SH-SY5Y (cell line): ENCODE results near the gene MYO1B.

Source experiments
- GATA2 ChIP-seq: IDR thresholded peaks from 2 replicates; pipeline ENCODE4 v1.6.1; 2011; ENCODE audit warnings: mild to moderate bottlenecking, low read depth, low read length
- GATA3 ChIP-seq: IDR thresholded peaks from 2 replicates; pipeline ENCODE4 v1.6.1; 2011; ENCODE audit warnings: low read depth, mild to moderate bottlenecking, low read length, moderate library complexity

The MYO1B gene

GRCh38 chr2:191355170-191355758 lies 110.1 kb downstream of the MYO1B start:
- TF ChIP-seq GATA3 = no peak
- TF ChIP-seq GATA2 = no peak

- TF ChIP-seq GATA3 = no peak
- no peak for TF ChIP-seq GATA2
Observed at GRCh38 chr2:191357678-191358077, 112.5 kb downstream of the MYO1B start.

GRCh38 chr2:191358325-191359025 lies 113.3 kb downstream of the MYO1B start:
- TF ChIP-seq GATA2 = no peak
- TF ChIP-seq GATA3 = no peak

- TF ChIP-seq GATA2 = no peak
- no peak for TF ChIP-seq GATA3
Observed at GRCh38 chr2:191359133-191359532, 113.9 kb downstream of the MYO1B start.

- TF ChIP-seq GATA2 = no peak
- no peak for TF ChIP-seq GATA3
Observed at GRCh38 chr2:191360918-191361317, 115.7 kb downstream of the MYO1B start.

- TF ChIP-seq GATA3 = no peak
- no peak for TF ChIP-seq GATA2
Observed at GRCh38 chr2:191362841-191363240, 117.6 kb downstream of the MYO1B start.

GRCh38 chr2:191363267-191363666 lies 118.1 kb downstream of the MYO1B start:
- TF ChIP-seq GATA3 (no peak), GATA2 (no peak)

GRCh38 chr2:191365089-191365488 lies 119.9 kb downstream of the MYO1B start:
- TF ChIP-seq GATA2 (no peak), GATA3 (no peak)

GRCh38 chr2:191366199-191366598 lies 121.0 kb downstream of the MYO1B start:
- TF ChIP-seq GATA2 (no peak), GATA3 (no peak)

GRCh38 chr2:191369034-191369433 lies 123.8 kb downstream of the MYO1B start:
- no peak for TF ChIP-seq GATA2
- TF ChIP-seq GATA3 = no peak

GRCh38 chr2:191374366-191374765 lies 129.2 kb downstream of the MYO1B start:
- TF ChIP-seq GATA3 (no peak), GATA2 (no peak)

- no peak for TF ChIP-seq GATA2
- no peak for TF ChIP-seq GATA3
Observed at GRCh38 chr2:191374939-191375338, 129.7 kb downstream of the MYO1B start.

GRCh38 chr2:191376981-191377629 lies 131.9 kb downstream of the MYO1B start:
- no peak for TF ChIP-seq GATA3
- no peak for TF ChIP-seq GATA2

GRCh38 chr2:191379375-191379774 lies 134.2 kb downstream of the MYO1B start:
- TF ChIP-seq GATA3 (no peak), GATA2 (no peak)

GRCh38 chr2:191382801-191383200 lies 137.6 kb downstream of the MYO1B start:
- no peak for TF ChIP-seq GATA3
- TF ChIP-seq GATA2 = no peak
